SK-N-SH (cell line): ENCODE measurements around the gene KRT73. TPM values are rescaled to one million over a fixed set of nuclear protein-coding genes. Genes with fewer than 3 reads are reported as not detected.

Experiments
- CTCF ChIA-PET: fragments of 300-600, 350-600 bp; formaldehyde crosslinking; extraction: SDS; loops from one replicate; lab custom pipeline; 2021; lab: Yijun Ruan, JAX
- POLR2A ChIA-PET: fragments of 350-600 bp; sonication (Branson Sonifier 250); formaldehyde crosslinking; extraction: SDS; loops from one replicate; lab custom pipeline; 2020; ENCODE audit warnings: antibody characterized with exemption, inconsistent platforms; lab: Yijun Ruan, JAX
- DNase-seq: peaks from one replicate; pipeline ENCODE4 v3.0.0; 2012
- H2AFZ ChIP-seq: fragments of 200-600 bp; sonication (generic); 2 replicates; pipeline ENCODE4 v1.8.1; 2016; ENCODE audit warnings: antibody characterized with exemption, mild to moderate bottlenecking, low read depth
- H3F3A ChIP-seq: fragments of 200-600 bp; sonication (generic); replicated peaks from 2 replicates; pipeline ENCODE3; 2016; ENCODE audit warnings: antibody characterized with exemption, mild to moderate bottlenecking; ENCODE audit not compliant: insufficient read depth
- H3K27ac ChIP-seq, 2 experiments: fragments of 200-500 bp in 1 of 2; fragments of 200-600 bp in 1 of 2; sonication (Bioruptor generic) in 1 of 2; sonication (generic), shearing (Covaris generic) in 1 of 2; 2 replicates each; pipeline versions ENCODE4 v1.5.1 to v1.6.1; 2014 to 2016; ENCODE audit warnings: low read depth in 2 of 2, inconsistent platforms in 1 of 2, low read length in 1 of 2, mild to moderate bottlenecking in 1 of 2, mixed read lengths in 1 of 2
- H3K27me3 ChIP-seq: fragments of 200-600 bp; sonication (generic), shearing (Covaris generic); 2 replicates; pipeline ENCODE4 v1.6.1; 2016; ENCODE audit warnings: mixed run types; ENCODE audit not compliant: insufficient read depth
- H3K36me3 ChIP-seq, 2 experiments: fragments of 200-500 bp in 1 of 2; fragments of 200-600 bp in 1 of 2; sonication (Bioruptor generic) in 1 of 2; sonication (generic) in 1 of 2; replicated peaks in 1 of 2; 2 replicates each; pipeline versions ENCODE3 to v1.5.1; 2014 to 2016; ENCODE audit warnings: low read length in 1 of 2, mild to moderate bottlenecking in 1 of 2; ENCODE audit not compliant: insufficient read depth in 2 of 2, control insufficient read depth in 1 of 2
- H3K4me1 ChIP-seq, 2 experiments: fragments of 200-500 bp in 1 of 2; fragments of 200-600 bp in 1 of 2; sonication (Bioruptor generic) in 1 of 2; sonication (generic), shearing (Covaris generic) in 1 of 2; 2 replicates each; pipeline versions ENCODE4 v1.5.1 to v1.6.1; 2014 to 2016; ENCODE audit warnings: low read depth in 1 of 2, low read length in 1 of 2, mixed run types in 1 of 2; ENCODE audit not compliant: insufficient read depth in 2 of 2, control insufficient read depth in 1 of 2
- H3K4me2 ChIP-seq: fragments of 200-600 bp; sonication (generic), shearing (Covaris generic); 2 replicates; pipeline ENCODE4 v1.6.1; 2017; ENCODE audit warnings: mixed run types
- H3K4me3 ChIP-seq, 2 experiments: fragments of 200-500 bp in 1 of 2; fragments of 200-600 bp in 1 of 2; sonication (Bioruptor generic) in 1 of 2; sonication (generic), shearing (Covaris generic) in 1 of 2; 2 replicates each; pipeline versions ENCODE4 v1.5.1 to v1.8.1; 2014 to 2016; ENCODE audit warnings: low read depth in 2 of 2, inconsistent platforms in 1 of 2, low read length in 1 of 2, mild to moderate bottlenecking in 1 of 2, mixed read lengths in 1 of 2, moderate library complexity in 1 of 2
- H3K79me2 ChIP-seq: fragments of 200-600 bp; sonication (generic); 2 replicates; pipeline ENCODE4 v1.8.1; 2017; ENCODE audit warnings: mild to moderate bottlenecking; ENCODE audit not compliant: insufficient read depth
- H3K9ac ChIP-seq: fragments of 200-600 bp; sonication (generic); 2 replicates; pipeline ENCODE4 v1.6.1; 2017; ENCODE audit warnings: mixed run types
- H3K9me2 ChIP-seq: fragments of 200-600 bp; sonication (generic); 2 replicates; pipeline ENCODE4 v1.6.1; 2017; ENCODE audit warnings: mixed run types
- H3K9me3 ChIP-seq: fragments of 200-600 bp; sonication (generic); 2 replicates; pipeline ENCODE4 v1.6.1; 2017; ENCODE audit warnings: mixed run types, mild to moderate bottlenecking, moderate library complexity
- H4K20me1 ChIP-seq: fragments of 200-600 bp; sonication (generic); 2 replicates; pipeline ENCODE4 v1.6.1; 2017; ENCODE audit warnings: mild to moderate bottlenecking, mixed run types; ENCODE audit not compliant: insufficient read depth
- SIN3A ChIP-seq: IDR thresholded peaks from 2 replicates; pipeline ENCODE4 v1.6.1; 2012; ENCODE audit warnings: low read depth, mild to moderate bottlenecking, low read length, moderate library complexity, borderline replicate concordance
- WGBS: methylation state at CpG from one replicate; pipeline ENCODE4 v1.1.6; 2017; ENCODE audit warnings: low lambda C conversion rate; 5-methylcytosine and 5-hydroxymethylcytosine counted together
- polyA plus RNA-seq, 3 experiments: library from polyadenylated mRNA; depleted of rRNA; stranded (reverse); fragments of >200 nt; gene quantifications; 2 replicates each; pipeline ENCODE4 v1.2.3, GENCODE V29; 2012
- TF ChIP-seq, protein P1 (sequence below): IDR thresholded peaks from 2 replicates; pipeline ENCODE4 v1.6.1; 2012; ENCODE audit warnings: mild to moderate bottlenecking, low read depth, low read length, moderate library complexity
- TF ChIP-seq, protein P2 (sequence below): fragments of 150-350 bp; IDR thresholded peaks from 2 replicates; pipeline ENCODE4 v1.6.1; 2016; ENCODE audit warnings: mild to moderate bottlenecking, low read depth, low read length

The KRT73 gene
- polyA plus RNA-seq, 1 of the 3 experiments (the other 2 are of a cell fraction), result not detected

DNA sequence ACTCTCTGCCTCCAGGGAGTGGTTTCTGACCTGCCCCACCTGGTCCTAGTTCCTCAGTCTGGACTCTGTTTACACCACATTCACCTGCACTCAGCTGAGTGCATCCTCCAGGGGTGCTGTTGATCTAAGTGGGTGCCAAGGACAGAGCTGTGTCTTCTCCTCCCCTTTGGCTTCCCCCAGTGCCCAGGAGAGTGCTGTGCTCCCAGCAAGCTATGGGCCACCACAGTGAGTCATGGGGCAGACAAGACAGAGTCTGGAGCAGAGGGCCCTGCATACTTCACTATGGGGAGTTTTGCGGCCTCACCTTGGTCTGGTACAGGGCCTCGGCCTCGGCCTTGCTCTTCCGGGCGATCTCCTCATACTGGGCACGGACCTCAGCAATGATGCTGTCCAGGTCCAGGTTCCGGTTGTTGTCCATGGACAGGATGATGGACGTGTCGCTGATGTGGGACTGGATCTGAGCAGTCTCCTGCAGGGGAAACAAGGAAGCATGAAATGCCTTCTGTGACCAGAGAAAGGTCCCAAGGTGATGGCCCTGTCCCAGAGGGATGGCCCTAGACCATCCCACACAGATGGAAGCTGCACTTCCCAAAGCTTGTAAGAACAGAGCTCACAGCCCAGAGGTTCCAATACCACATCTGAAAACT lies 4.9 kb downstream of the KRT73 start:
- POLR2A ChIA-PET, result no interaction called here
- no peaks in the 10 kb centered on the region for H4K20me1 ChIP-seq
- H3K4me1 ChIP-seq, result no peaks in the 10 kb centered on the region
- no peak overlapping the region for H2AFZ ChIP-seq
- no peaks in the 10 kb centered on the region for H3F3A ChIP-seq
- no peaks in the 10 kb centered on the region for H3K36me3 ChIP-seq
- H3K9ac ChIP-seq, result no peak overlapping the region
- H3K4me3 ChIP-seq, result no peak overlapping the region
- no peaks in the 10 kb centered on the region for H3K9me3 ChIP-seq
- no peak overlapping the region for H3K27ac ChIP-seq
- no peak for DNase-seq
- H3K79me2 ChIP-seq, result no peaks in the 10 kb centered on the region
- CTCF ChIA-PET, result no interaction called here
- peaks cover 66% of the 10 kb centered on the region; the same call in 1 of the 2 replicates for H3K27me3 ChIP-seq
- WGBS, result 28% methylated on average over 6 of the region's 9 CpGs
- no peaks in the 10 kb centered on the region for H3K9me2 ChIP-seq
- no peak overlapping the region for H3K4me2 ChIP-seq
- TF ChIP-seq, protein P1, sequence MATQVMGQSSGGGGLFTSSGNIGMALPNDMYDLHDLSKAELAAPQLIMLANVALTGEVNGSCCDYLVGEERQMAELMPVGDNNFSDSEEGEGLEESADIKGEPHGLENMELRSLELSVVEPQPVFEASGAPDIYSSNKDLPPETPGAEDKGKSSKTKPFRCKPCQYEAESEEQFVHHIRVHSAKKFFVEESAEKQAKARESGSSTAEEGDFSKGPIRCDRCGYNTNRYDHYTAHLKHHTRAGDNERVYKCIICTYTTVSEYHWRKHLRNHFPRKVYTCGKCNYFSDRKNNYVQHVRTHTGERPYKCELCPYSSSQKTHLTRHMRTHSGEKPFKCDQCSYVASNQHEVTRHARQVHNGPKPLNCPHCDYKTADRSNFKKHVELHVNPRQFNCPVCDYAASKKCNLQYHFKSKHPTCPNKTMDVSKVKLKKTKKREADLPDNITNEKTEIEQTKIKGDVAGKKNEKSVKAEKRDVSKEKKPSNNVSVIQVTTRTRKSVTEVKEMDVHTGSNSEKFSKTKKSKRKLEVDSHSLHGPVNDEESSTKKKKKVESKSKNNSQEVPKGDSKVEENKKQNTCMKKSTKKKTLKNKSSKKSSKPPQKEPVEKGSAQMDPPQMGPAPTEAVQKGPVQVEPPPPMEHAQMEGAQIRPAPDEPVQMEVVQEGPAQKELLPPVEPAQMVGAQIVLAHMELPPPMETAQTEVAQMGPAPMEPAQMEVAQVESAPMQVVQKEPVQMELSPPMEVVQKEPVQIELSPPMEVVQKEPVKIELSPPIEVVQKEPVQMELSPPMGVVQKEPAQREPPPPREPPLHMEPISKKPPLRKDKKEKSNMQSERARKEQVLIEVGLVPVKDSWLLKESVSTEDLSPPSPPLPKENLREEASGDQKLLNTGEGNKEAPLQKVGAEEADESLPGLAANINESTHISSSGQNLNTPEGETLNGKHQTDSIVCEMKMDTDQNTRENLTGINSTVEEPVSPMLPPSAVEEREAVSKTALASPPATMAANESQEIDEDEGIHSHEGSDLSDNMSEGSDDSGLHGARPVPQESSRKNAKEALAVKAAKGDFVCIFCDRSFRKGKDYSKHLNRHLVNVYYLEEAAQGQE, result no peak
- TF ChIP-seq SIN3A, result no peak
- TF ChIP-seq, protein P2, sequence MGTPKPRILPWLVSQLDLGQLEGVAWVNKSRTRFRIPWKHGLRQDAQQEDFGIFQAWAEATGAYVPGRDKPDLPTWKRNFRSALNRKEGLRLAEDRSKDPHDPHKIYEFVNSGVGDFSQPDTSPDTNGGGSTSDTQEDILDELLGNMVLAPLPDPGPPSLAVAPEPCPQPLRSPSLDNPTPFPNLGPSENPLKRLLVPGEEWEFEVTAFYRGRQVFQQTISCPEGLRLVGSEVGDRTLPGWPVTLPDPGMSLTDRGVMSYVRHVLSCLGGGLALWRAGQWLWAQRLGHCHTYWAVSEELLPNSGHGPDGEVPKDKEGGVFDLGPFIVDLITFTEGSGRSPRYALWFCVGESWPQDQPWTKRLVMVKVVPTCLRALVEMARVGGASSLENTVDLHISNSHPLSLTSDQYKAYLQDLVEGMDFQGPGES, result no peak

DNA sequence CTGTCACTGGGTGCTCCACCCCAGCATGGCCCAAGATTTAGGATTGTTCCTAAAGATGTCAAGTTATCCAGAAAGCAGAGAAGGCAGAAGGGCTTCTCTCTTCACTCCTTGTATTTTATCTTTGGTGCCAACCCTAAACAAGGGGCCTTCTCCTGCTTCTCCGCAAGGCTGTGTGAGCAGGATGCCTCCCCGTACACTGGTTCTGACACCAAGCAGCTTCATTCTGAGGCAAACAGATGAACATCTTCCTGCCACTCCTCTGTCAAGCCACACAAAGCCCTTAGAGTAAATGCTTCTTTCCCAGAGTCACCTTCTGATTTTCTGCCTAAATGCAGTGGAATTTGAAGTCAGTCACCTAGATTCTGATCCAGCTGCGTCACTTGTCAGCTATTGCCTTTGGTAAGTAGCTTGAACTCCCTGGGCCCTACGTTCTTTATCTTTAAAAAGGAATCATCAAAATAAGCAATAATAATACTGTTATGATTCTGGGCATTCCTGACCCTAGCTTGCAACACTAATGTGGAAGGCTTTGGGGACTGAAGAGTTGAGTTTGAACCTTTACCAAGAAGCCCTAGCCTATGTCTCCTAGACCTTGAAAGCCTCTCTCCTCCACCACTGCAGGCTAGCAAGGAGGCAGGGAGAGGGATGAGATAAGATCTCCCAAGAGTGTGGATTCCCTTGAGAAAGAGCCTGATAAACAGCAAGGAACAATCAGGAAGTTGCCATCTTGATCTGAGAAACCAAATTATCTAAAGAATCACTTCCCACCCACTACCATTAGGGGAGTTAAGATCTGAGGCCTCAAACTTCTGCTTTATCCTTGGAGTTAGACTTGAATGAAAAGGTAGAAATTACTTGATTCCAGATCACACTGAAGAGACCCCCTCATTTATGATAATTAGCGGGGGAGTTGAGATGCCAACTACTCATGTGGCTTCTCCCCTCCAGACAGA lies 5.7 kb downstream of the KRT73 start:
- H3K9me3 ChIP-seq, result no peaks in the 10 kb centered on the region
- no peaks in the 10 kb centered on the region for H3K9me2 ChIP-seq
- POLR2A ChIA-PET, result no interaction called here
- H2AFZ ChIP-seq, result no peak overlapping the region
- DNase-seq, result no peak
- no peak overlapping the region for H3K4me3 ChIP-seq
- no peaks in the 10 kb centered on the region for H3K36me3 ChIP-seq
- no peaks in the 10 kb centered on the region for H4K20me1 ChIP-seq
- no peak overlapping the region for H3K4me2 ChIP-seq
- H3K27me3 ChIP-seq, result peaks cover 58% of the 10 kb centered on the region; the same call in 1 of the 2 replicates
- H3F3A ChIP-seq, result no peaks in the 10 kb centered on the region
- no peaks in the 10 kb centered on the region for H3K79me2 ChIP-seq
- no peaks in the 10 kb centered on the region for H3K4me1 ChIP-seq
- no peak overlapping the region for H3K9ac ChIP-seq
- CTCF ChIA-PET, result interaction anchor here (0.6 to 1.3 kb wide), 4 partner anchors 22 to 271 kb away, joined by 3 read pairs; no protein-coding TSS in a partner anchor
- TF ChIP-seq, protein P1, result no peak
- WGBS, result 27% methylated on average over 5 of the region's 5 CpGs
- H3K27ac ChIP-seq, result no peak overlapping the region
